GM12892 (cell line): ENCODE results near the gene ETS2.

ENCODE experiments used
- POLR2A ChIP-seq: IDR thresholded peaks from 2 replicates; pipeline ENCODE4 v1.6.1; 2011; ENCODE audit warnings: low read depth, low read length, control low read depth
- POLR2AphosphoS5 ChIP-seq: IDR thresholded peaks from 2 replicates; pipeline ENCODE4 v1.6.1; 2011; ENCODE audit warnings: low read depth, low read length, control low read depth

DNA sequence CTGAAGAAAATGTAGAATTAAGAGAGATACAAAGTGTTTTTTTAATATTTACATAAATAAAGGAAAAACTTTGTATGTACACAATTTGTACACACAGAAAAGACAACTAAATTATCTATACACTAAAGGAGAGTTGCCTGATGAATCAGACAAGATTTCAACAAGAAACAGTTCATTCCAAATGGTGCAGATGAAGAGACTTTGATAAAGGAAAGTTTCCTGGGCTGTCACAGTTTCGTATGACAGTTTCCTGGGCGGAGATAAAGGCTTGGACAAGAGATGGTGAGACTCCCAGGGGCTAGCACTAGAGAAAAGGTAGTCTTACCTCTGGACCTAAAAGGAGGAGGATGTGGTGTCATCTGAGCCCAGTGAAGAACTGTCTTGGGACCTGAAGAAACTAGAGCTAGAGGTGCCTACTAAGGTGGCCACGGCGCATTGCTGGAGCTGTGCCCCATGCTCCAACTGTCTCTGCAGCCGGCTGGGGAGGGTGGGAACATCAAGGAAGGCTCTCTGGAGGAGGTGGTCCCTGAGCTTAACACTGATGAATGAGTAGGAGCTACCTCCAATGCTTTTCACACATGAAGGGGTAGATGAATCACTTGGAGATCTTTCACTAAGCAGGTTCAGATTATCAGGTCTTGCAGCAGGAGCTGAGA is 32.2 kb downstream of the ETS2 start:
- TF ChIP-seq POLR2A (no peak), POLR2AphosphoS5 (no peak)
